NCI-H345 treated with DMSO at 0.1 percent for 48 hours (cell line): Measurements from ENCODE around the gene CORO1A.
"Not testable (repeated sequence)": the region's sequence is repeated elsewhere in the genome, so short reads cannot be mapped to it uniquely, and the experiment has no call there.

Experiments used
- DNase-seq: peaks from one replicate; lab custom pipeline; 2025; ENCODE audit not compliant: unreplicated experiment; lab: John Stamatoyannopoulos, UW

CORO1A gene

DNA sequence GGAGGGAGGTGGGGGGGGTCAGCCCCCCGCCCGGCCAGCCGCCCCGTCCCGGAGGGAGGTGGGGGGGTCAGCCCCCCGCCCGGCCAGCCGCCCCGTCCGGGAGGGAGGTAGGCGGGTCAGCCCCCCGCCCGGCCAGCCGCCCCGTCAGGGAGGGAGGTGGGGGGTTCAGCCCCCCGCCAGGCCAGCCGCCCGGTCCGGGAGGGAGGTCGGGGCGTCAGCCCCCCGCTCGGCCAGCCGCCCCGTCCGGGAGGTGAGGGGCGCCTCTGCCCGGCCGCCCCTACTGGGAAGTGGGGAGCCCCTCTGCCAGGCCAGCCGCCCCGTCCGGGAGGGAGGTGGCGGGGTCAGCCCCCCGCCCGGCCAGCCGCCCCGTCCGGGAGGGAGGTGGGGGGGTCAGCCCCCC, 14.0 kb upstream of the CORO1A start:
- not testable (repeated sequence) for DNase-seq

DNA sequence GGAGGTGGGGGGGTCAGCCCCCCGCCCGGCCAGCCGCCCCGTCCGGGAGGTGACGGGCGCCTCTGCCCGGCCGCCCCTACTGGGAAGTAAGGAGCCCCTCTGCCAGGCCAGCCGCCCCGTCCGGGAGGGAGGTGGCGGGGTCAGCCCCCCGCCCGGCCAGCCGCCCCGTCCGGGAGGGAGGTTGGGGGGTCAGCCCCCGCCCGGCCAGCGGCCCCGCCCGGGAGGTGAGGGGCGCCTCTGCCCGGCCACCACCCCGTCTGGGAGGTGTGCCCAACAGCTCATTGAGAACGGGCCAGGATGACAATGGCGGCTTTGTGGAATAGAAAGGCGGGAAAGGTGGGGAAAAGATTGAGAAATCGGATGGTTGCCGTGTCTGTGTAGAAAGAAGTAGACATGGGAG, 13.3 kb upstream of the CORO1A start:
- not testable (repeated sequence) for DNase-seq

DNA sequence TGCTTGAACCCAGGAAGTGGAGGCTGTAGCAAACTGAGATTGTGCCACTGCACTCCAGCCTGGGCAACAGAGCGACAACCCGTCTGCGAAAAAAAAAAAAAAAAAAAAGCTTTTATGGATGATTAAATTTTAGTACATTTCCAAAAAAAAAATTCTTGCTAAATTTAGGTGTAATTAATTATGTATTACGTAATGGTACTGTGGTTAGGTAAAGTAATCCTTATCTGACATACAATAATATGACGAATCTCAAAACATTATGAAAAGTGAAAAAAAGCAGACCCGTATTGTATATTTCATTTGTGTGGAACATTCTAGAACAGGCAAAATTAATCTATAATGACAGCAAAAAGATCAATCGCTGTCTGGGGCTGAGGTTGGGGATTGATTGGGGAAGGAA, 10.3 kb upstream of the CORO1A start:
- no peak for DNase-seq

DNA sequence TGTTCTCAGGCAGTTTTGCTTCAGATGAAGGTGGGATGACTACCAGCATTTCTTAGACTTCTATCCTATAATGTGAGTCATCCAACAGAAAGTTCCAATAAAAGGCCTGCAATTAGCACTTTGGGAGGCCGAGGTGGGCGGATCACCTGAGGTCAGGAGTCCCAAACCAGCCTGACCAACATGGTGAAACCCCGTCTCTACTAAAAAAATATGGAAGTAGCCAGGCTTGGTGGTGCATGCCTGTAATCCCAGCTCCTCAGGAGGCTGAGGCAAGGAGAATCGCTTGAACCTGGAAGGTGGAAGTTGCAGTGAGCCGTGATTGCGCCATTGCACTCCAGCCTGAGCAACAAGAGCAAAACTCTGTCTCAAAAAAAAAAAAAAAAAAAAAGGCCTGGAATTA, 6.5 kb upstream of the CORO1A start:
- DNase-seq = not testable (repeated sequence)

DNA sequence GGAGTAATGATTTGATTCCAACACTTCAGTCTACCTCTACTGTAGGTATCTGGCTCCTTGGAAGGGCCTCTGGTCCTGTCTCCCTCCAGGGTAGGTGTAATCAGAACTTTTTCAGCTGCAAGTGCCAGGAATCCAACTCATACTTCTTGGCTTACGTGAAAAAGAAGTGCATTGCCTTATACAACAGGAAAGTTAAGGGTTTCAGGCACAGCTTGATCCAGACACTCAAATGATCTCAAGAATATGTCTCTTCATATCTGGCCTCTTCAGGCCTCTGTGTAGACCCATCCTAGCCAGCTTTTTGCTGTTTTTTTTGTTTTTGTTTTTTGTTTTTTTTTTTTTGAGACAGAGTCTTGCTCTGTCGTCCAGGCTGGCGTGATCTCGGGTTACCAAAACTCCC, 4.2 kb upstream of the CORO1A start:
- DNase-seq = no peak

DNA sequence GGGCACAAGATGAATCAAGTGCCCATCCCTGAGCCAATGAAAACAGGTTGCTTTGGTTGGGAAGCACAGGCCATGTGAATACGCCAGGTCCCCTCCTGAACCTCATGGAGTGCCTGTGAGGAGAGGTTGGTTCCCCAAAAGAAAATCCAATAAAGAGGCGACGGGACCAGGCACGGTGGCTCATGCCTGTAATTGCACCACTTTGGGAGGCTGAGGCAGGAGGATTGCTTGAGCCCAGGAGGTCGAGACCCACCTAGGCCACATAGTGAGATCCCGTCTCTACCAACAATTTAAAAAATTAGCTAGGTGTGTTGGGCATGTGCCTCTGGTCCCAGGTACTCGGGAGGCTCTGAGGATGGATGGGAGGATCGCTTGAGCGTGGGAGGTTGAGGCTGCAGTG, 3.5 kb upstream of the CORO1A start:
- DNase-seq = no peak

DNA sequence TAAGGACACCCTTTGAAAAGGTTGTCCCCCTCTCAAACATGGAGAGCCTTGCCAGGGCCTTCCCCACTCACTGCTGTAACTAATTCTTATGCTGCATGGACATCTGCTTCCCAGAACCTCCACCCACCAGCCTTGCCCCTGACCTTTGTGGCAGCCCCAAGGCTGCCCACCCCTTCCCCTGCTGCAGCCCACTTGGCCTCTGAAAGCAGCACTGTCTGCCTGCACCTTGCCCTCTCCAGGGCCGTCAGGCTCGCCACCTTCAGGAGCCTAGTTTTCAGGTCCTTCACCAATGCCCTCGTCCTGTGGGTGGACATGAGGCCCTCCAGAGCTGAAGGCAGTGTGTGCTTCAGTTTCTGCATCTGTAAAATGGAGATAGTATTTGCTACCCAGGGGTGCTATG, 2.7 kb upstream of the CORO1A start:
- DNase-seq = no peak

DNA sequence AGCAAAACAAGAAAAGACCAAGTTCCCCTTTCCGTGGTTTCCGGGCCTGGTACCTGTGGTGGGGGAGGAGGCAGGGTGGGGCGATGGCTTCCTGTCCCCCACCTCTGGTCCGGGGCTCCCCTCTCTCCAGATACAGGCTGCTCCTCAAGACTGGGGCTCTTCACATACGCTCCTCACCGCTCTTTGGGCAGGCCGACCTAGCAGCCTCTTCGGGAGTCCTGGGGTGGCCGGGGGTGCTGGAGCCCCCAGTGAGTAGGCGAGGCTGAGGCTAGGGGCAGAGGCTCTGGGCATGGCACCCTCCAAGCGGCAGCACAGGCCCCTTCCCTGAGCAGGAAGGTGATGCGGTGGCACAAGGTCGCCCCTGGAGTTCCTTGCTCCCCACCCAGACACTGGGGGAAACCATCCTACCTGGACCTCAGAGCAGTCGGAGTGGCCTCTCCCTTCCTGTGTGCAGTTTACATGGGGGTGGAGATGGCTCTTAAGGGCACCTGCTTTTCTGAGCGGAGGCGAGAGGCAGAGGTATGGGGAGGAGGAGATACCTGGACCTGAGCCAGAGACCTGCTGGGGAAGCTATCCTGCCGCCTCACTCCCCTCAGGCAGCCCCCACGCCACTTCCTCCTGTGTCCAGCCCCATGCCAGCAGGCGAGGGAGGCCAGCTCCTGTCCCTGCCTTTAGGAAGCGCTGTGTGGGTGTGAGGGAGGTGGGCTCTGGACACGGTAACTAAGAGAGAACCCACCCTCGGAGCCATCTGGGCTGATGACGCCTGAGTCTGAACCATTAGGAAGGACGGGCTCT, 891 bp downstream of the CORO1A start:
- peak; percentile 91 for DNase-seq

DNA sequence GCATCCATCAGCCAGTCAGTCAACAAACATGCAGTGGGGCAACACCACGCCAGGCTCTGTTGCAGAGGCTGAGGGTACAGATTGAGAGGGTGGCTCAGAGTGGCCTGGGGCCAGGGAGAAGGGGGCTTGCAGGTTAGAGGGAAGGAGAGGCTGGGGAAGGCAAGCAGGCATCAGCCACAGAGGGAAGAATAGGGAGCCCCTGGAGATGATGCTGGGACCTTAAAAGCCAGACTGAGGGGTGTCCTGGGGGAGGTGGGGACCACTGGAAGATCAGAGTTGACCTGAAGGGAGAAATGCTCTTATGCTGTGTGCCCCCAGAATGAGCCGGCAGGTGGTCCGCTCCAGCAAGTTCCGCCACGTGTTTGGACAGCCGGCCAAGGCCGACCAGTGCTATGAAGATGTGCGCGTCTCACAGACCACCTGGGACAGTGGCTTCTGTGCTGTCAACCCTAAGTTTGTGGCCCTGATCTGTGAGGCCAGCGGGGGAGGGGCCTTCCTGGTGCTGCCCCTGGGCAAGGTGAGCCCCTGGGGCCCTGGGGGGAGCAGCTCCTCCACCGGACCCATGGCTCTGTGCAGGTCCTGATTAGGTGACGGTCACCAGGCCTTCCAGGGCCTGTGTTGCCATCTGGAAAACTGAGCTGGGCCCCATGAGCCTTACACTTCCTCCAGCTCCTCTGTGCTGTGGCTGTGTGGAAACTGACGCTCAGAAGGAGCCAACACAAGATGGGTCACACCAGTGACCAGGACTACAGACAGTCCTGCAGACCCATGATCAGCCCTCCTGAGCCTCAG, 1.7 kb downstream of the CORO1A start:
- no peak for DNase-seq

DNA sequence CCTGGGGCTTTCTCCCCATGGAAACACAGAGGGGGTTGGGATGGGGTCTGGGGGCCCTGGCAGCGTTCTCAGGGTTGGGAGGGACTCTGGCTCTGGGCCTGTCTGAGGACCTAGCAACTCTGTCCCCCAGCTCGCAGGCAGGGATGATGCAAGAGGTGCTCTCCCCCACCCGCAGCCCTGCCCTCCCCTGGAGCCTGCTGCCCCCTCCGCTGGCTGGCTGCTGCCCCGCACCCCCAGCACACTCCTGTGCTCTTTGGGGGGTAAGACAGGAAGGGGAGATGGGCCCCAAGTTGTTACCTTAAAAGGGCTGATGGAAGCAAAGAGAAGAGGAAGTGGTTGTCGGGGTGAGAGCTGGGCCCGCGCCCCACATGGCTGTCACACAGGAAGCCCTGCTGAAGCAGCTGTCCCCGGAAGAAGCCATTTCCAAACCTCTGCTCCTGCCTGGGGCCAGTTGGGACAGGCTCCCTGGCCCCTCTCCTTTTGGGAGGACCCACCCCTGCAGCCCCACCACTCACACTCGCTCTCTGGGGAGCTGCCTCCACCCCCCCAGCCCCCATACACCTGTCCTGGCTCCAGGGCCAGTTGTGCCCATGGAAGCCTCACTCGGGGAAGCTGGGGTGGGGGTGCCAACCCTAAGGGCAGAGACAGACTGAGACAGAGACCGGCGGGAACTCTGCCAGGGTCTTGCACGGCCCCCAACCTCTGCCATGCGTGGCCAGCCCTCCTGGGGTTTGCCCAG, 2.5 kb downstream of the CORO1A start:
- no peak for DNase-seq

DNA sequence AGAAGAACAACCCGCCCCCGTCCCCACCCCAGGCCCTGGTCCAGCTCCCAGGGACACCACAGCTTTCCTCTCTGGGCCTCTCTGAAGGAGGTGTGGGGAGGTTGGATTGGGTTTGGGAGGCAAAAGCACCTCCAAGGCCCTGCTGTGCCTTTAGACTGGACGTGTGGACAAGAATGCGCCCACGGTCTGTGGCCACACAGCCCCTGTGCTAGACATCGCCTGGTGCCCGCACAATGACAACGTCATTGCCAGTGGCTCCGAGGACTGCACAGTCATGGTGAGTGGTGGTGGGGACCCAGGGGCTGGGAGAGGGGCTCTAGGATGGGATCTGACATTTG, 3.0 kb downstream of the CORO1A start:
- DNase-seq = no peak

DNA sequence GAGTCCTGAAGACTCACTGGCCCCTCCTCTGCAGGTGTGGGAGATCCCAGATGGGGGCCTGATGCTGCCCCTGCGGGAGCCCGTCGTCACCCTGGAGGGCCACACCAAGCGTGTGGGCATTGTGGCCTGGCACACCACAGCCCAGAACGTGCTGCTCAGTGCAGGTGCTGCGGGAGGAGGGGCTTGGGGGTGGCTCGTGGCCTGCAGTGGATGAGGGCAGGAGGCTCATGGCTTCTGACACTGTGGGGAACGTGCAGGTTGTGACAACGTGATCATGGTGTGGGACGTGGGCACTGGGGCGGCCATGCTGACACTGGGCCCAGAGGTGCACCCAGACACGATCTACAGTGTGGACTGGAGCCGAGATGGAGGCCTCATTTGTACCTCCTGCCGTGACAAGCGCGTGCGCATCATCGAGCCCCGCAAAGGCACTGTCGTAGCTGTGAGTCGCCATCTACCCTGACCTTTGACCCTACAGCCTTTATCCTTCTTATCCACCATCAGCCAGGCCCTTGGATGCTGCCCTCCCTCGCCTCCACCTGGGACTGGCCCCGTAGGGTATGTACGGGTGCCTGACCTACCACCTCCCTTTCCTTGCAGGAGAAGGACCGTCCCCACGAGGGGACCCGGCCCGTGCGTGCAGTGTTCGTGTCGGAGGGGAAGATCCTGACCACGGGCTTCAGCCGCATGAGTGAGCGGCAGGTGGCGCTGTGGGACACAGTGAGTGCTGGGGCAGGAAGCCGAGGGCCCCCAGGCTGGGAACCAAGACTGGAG, 3.6 kb downstream of the CORO1A start:
- DNase-seq = no peak

DNA sequence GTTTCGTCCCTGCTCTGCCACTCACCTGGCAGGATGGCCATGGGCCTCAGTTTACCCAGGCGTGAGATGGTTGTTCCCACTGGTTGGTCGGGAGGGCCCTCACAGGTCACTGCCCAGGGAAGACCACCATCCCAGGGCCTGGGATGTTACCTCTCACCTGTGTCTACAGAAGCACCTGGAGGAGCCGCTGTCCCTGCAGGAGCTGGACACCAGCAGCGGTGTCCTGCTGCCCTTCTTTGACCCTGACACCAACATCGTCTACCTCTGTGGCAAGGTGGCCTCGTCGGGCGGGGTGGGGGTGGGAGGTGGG, 4.1 kb downstream of the CORO1A start:
- no peak for DNase-seq

DNA sequence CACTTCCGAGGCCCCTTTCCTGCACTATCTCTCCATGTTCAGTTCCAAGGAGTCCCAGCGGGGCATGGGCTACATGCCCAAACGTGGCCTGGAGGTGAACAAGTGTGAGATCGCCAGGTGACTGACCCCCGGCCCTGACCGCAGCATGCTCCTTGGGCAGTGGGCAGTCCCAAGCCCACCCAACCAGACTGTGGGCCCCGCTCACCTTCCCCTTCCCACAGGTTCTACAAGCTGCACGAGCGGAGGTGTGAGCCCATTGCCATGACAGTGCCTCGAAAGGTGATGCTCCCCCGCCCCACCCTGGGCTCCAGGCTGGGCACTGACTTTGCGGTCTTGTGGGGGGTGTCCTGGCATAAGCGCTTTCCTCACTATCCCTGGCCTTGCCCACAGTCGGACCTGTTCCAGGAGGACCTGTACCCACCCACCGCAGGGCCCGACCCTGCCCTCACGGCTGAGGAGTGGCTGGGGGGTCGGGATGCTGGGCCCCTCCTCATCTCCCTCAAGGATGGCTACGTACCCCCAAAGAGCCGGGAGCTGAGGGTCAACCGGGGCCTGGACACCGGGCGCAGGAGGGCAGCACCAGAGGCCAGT, 4.7 kb downstream of the CORO1A start:
- DNase-seq = no peak

DNA sequence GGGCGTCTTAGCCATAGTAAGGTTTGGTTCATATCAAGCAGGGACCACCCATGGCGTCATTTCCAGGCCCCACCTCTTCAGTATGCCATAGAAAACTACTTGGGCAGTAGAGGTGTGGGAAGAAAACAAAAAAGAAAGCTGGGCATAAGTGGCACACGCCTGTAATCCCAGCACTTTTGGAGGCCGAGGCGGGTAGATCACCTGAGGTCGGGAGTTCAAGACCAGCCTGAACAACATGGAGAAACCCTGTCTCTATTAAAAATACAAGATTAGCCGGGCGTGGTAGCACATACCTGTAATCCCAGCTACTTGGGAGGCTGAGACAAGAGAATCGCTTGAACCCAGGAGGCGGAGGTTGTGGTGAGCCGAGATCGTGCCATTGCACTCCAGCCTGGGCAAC, 7.8 kb downstream of the CORO1A start:
- DNase-seq = not testable (repeated sequence)

DNA sequence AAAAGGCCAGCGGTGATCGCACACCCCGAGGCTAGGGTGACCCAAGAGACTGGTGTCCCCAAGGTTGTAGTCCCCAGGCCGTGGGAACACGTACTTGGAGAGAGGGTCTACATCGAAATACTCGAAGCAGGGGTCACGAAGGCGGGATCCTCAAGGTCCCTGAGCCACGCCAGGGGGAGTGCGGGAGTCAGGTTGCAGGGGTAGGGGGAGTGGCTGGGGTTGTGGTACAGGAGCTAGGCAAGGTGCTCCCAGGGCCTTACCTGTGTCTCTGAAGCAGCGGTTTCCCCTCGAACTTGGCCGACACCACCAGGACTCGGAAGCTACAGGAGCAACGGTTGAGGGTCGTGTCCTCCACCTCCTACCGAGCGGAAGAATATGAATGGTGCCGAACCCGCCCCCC, 9.7 kb downstream of the CORO1A start:
- not testable (repeated sequence) for DNase-seq

DNA sequence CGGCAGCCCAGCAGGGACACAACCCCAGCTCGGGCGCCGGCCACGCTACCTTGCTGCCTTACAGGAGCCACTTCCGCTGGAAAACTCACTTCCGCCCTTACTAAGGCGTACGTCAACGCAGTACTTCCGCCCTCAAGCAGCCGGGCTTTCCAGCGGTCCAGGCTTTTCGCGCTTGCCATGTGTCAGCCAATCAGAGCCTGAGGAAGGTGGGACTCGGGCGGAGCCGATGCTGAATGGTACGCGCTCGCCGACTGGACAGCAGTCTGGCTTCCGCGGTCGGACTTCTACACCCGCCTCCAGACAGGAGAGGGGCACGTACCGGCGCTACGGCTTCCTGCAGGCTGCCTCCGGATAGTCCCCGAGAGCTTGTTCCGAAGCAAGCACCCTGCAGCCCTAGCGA, 10.2 kb downstream of the CORO1A start, which contains the start of the genes BOLA2B and SLX1A:
BOLA2B (minus strand) TSS at position 52 of the 400 bp plus-strand sequence. CDS start 71 bp downstream, outside the sequence.
SLX1A (plus strand) TSS at position 261 of the 400 bp plus-strand sequence. CDS start 210 bp downstream, outside the sequence.
- DNase-seq = not testable (repeated sequence)

DNA sequence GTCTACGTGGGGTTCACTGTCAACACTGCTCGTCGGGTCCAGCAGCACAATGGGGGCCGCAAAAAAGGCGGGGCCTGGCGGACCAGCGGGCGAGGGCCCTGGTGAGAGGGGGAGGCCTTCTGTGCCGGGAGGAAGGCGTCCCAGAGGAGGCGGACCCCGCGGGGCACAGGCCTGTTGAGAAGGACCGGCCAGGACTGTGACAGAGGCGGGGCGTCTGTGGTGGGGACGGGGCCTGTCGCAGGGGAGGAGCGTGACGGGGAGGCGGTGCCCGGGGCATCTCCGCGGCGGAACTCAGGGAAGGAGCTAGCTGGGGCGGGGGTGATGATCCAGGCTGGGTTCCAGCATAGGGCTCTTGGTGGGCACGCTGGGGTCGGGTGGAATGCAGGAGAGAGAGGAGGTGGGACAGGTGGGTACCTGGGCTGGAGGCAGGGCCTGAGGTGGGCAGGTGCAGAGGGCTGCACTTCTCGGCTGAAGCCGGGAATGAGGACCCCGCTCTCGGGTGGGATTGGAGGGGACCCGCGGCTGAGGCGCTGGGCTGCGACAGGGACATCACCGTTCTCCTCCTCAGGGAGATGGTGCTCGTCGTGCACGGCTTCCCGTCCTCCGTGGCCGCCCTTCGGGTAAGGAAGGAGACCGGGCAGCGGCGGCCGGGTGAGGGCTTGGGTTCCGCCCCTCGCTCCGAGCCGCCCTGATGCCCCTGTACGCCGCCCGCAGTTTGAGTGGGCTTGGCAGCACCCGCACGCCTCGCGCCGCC, 10.9 kb downstream of the CORO1A start:
- not testable (repeated sequence) for DNase-seq

DNA sequence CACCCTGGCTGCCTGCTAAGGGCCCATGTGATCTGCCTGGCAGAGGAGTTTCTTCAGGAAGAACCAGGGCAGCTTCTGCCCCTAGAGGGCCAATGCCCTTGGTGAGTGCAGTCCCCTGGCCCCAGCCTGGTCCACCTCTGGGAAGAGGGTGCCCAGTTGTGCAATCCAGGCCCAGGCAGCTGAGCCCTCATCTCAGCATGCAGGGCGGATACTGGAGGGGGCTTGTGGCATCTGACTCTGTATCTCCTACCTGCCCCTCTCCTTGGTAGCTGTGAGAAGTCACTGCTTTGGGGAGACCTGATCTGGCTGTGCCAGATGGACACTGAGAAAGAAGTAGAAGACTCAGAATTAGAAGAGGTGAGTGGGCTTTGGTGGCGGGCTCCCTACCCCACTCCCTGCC, 13.6 kb downstream of the CORO1A start:
- DNase-seq = not testable (repeated sequence)

DNA sequence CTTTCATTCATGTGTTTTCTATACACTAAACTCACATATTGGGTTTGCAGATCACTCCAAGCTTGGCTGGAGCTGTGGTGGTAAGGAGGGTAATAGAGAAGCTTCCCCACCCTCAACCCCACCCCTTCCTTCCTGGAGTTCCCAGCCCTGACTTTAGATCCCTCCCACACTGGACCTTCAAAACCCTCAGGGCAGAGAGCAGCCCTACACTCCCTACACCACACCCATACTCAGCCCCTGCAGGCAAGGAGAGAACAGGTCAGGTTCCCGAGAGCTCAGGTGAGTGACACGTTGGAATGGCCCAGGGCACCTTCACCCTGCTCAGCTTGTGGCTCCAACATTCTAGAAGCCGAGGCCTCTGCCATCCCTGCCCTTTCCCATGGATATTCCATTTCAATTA, 15.6 kb downstream of the CORO1A start, which contains the start of gene SULT1A3:
SULT1A3 (plus strand) TSS at position 207 of the 400 bp plus-strand sequence. CDS start 1,474 bp downstream, outside the sequence.
- DNase-seq = not testable (repeated sequence)
